CD4-positive, alpha-beta memory T cell (primary cell): ENCODE data around the gene DNAJC18. TPM values are rescaled to one million over a fixed set of nuclear protein-coding genes. Genes with fewer than 3 reads are reported as not detected.

Source experiments
- CTCF ChIA-PET: fragments of 350-600 bp; sonication (Branson Sonifier 250); formaldehyde crosslinking; loops from one replicate; lab custom pipeline; 2021; ENCODE audit warnings: inconsistent platforms; ENCODE audit not compliant: partially characterized antibody; lab: Charles Lee
- POLR2A ChIA-PET: fragments of 350-600 bp; sonication (Branson Sonifier 250); formaldehyde crosslinking; loops from one replicate; lab custom pipeline; 2021; ENCODE audit not compliant: partially characterized antibody; lab: Charles Lee
- DNase-seq, 5 donors: peaks; one replicate each; pipeline versions ENCODE4 v3.0.0 to v3.0.0-alpha.2; 2020 to 2022; ENCODE audit warnings: mixed read lengths in 1 of 5
- H3K27ac ChIP-seq: one replicate; pipeline ENCODE4 v1.7.0; 2013; ENCODE audit warnings: low read depth, low read length
- H3K27me3 ChIP-seq: 2 replicates; pipeline ENCODE4 v1.7.0; 2013; ENCODE audit warnings: mild to moderate bottlenecking, low read length, moderate library complexity; ENCODE audit not compliant: insufficient read depth
- H3K36me3 ChIP-seq: 2 replicates; pipeline ENCODE4 v1.7.0; 2013; ENCODE audit warnings: mild to moderate bottlenecking, low read length, moderate library complexity; ENCODE audit not compliant: insufficient read depth
- H3K4me1 ChIP-seq: 2 replicates; pipeline ENCODE4 v1.7.0; 2013; ENCODE audit warnings: mild to moderate bottlenecking, low read length, moderate library complexity; ENCODE audit not compliant: insufficient read depth
- H3K4me3 ChIP-seq, 2 donors: one replicate each; pipeline ENCODE4 v1.7.0; 2013; ENCODE audit warnings: low read length in 2 of 2, mild to moderate bottlenecking in 1 of 2
- H3K9me3 ChIP-seq, 2 donors: one replicate each; pipeline ENCODE4 v1.7.0; 2013; ENCODE audit warnings: low read length in 2 of 2, control low read depth in 1 of 2; ENCODE audit not compliant: control insufficient read depth in 1 of 2
- H3K27ac Mint-ChIP-seq, 7 donors: one replicate each; pipeline ENCODE4 v1.8.0; 2020 to 2021; ENCODE audit warnings: mixed read lengths in 7 of 7, mild to moderate bottlenecking in 6 of 7, inconsistent platforms in 3 of 7, moderate library complexity in 3 of 7
- H3K27me3 Mint-ChIP-seq, 2 donors: one replicate each; pipeline ENCODE4 v1.8.0; 2020 to 2021; ENCODE audit warnings: mixed read lengths in 2 of 2
- H3K36me3 Mint-ChIP-seq, 2 donors: one replicate each; pipeline ENCODE4 v1.8.0; 2020 to 2021; ENCODE audit warnings: mixed read lengths in 2 of 2, inconsistent platforms in 1 of 2, mild to moderate bottlenecking in 1 of 2
- H3K4me1 Mint-ChIP-seq, 4 donors: one replicate each; pipeline ENCODE4 v1.8.0; 2020 to 2021; ENCODE audit warnings: mixed read lengths in 4 of 4, mild to moderate bottlenecking in 1 of 4
- H3K4me3 Mint-ChIP-seq, 8 donors: one replicate each; pipeline ENCODE4 v1.8.0; 2020 to 2021; ENCODE audit warnings: mixed read lengths in 8 of 8, mild to moderate bottlenecking in 7 of 8, moderate library complexity in 6 of 8, inconsistent platforms in 3 of 8
- H3K9me3 Mint-ChIP-seq, 8 donors: one replicate each; pipeline ENCODE4 v1.8.0; 2020 to 2021; ENCODE audit warnings: mixed read lengths in 8 of 8, mild to moderate bottlenecking in 5 of 8, inconsistent platforms in 3 of 8, moderate library complexity in 1 of 8
- intact Hi-C: fragments of 100-400 bp; cut with micrococcal nuclease; formaldehyde crosslinking; loops from one replicate; pipeline ENCODE4 v1.15.1; 2023
- polyA plus RNA-seq, 2 donors: library from polyadenylated mRNA; unstranded; fragments of 300-500 nt; fragmentation: Illumina TruSeq; gene quantifications; one replicate each; pipeline ENCODE4 v1.2.3, GENCODE V29; 2021
- total RNA-seq, 2 experiments: library from RNA; stranded (reverse); gene quantifications; one replicate each; pipeline ENCODE4 v1.2.3, GENCODE V29; 2021

Gene DNAJC18
- total and polyA plus RNA-seq, 4 experiments from 2014 or later, result 1.8 to 7.3 (median 6.4) TPM

- peaks cover 14 to 36% (median 25%) of the 10 kb centered on the region in 4 donors for H3K4me1 Mint-ChIP-seq
- no peak overlapping the region for H3K27ac Mint-ChIP-seq
- Histone ChIP-seq H3K36me3 (no peaks in the 10 kb centered on the region), H3K27me3 (no peaks in the 10 kb centered on the region), H3K27ac (no peak overlapping the region), H3K4me3 (no peak overlapping the region), H3K9me3 (no peaks in the 10 kb centered on the region), H3K4me1 (peaks cover 27% of the 10 kb centered on the region)
- no peak for DNase-seq
- H3K36me3 Mint-ChIP-seq, result peaks cover 12 to 22% of the 10 kb centered on the region in 2 donors
- no peak overlapping the region for H3K4me3 Mint-ChIP-seq
- intact Hi-C loops, result no loop called here
- ChIA-PET CTCF (interaction anchor here (6.5 to 10.0 kb wide), 2 partner anchors 8 to 98 kb away, joined by 29 to 632 read pairs; no protein-coding TSS in a partner anchor), POLR2A (interaction anchor here (0.6 to 6.2 kb wide), 2 partner anchors 11 to 63 kb away, joined by 3 to 50 read pairs; partner anchors contain the start of gene STING1)
- H3K9me3 Mint-ChIP-seq, result no peaks in the 10 kb centered on the region
- no peaks in the 10 kb centered on the region for H3K27me3 Mint-ChIP-seq
Observed at GRCh38 chr5:139418793-139419192, 20.5 kb downstream of the DNAJC18 start.

GRCh38 chr5:139417214-139417613 is 22.1 kb downstream of the DNAJC18 start:
- Mint-ChIP-seq H3K27ac (no peak overlapping the region), H3K27me3 (no peaks in the 10 kb centered on the region), H3K9me3 (no peaks in the 10 kb centered on the region), H3K4me1 (peaks cover 14 to 35% (median 24%) of the 10 kb centered on the region in 4 donors), H3K36me3 (peaks cover 9 to 18% of the 10 kb centered on the region in 2 donors), H3K4me3 (no peak overlapping the region)
- Histone ChIP-seq H3K4me1 (peaks cover 31% of the 10 kb centered on the region), H3K4me3 (no peak overlapping the region), H3K27ac (no peak overlapping the region), H3K36me3 (no peaks in the 10 kb centered on the region), H3K27me3 (no peaks in the 10 kb centered on the region), H3K9me3 (no peaks in the 10 kb centered on the region)
- POLR2A ChIA-PET, result interaction anchor here (1.1 to 1.3 kb wide), 2 partner anchors 100 to 124 kb away, joined by 3 read pairs; partner anchors contain the start of gene MATR3
- intact Hi-C loops, result no loop called here
- CTCF ChIA-PET, result interaction anchor here (1.1 to 10.0 kb wide), 2 partner anchors 11 to 100 kb away, joined by 3 to 632 read pairs; no protein-coding TSS in a partner anchor
- DNase-seq, result no peak

- Mint-ChIP-seq H3K36me3 (peaks cover 7 to 17% of the 10 kb centered on the region in 2 donors), H3K4me3 (no peak overlapping the region), H3K4me1 (peaks cover 13 to 33% (median 23%) of the 10 kb centered on the region in 4 donors), H3K27ac (no peak overlapping the region), H3K27me3 (no peaks in the 10 kb centered on the region), H3K9me3 (no peaks in the 10 kb centered on the region)
- CTCF ChIA-PET, result interaction anchor here (10.0 kb wide), 1 partner anchor 100 kb away, joined by 632 read pairs; no protein-coding TSS in a partner anchor
- no peak overlapping the region for H3K27ac ChIP-seq
- no peaks in the 10 kb centered on the region for H3K27me3 ChIP-seq
- no peaks in the 10 kb centered on the region for H3K36me3 ChIP-seq
- POLR2A ChIA-PET, result interaction anchor here (1.3 kb wide), 1 partner anchor 123 kb away, joined by 3 read pairs; the partner anchor contains the start of gene MATR3
- no peak for DNase-seq
- no peak overlapping the region for H3K4me3 ChIP-seq
- intact Hi-C loops, result no loop called here
- H3K9me3 ChIP-seq, result no peaks in the 10 kb centered on the region
- peaks cover 31% of the 10 kb centered on the region for H3K4me1 ChIP-seq
Observed at GRCh38 chr5:139416651-139417050, 22.7 kb downstream of the DNAJC18 start.

GRCh38 chr5:139415869-139416268 is 23.5 kb downstream of the DNAJC18 start:
- no peak overlapping the region for H3K27ac ChIP-seq
- ChIA-PET POLR2A (no interaction called here), CTCF (interaction anchor here (0.6 to 2.7 kb wide), 4 partner anchors 9 to 100 kb away, joined by 3 to 19 read pairs (median 4); no protein-coding TSS in a partner anchor)
- no peaks in the 10 kb centered on the region for H3K36me3 ChIP-seq
- no peaks in the 10 kb centered on the region for H3K9me3 Mint-ChIP-seq
- H3K27ac Mint-ChIP-seq, result peak overlapping the region in 1 of 7 donors; percentile 43
- no peaks in the 10 kb centered on the region for H3K27me3 Mint-ChIP-seq
- intact Hi-C loops, result no loop called here
- peaks cover 13 to 33% (median 23%) of the 10 kb centered on the region in 4 donors for H3K4me1 Mint-ChIP-seq
- peaks cover 31% of the 10 kb centered on the region for H3K4me1 ChIP-seq
- H3K4me3 ChIP-seq, result no peak overlapping the region
- DNase-seq, result no peak
- H3K4me3 Mint-ChIP-seq, result no peak overlapping the region
- no peaks in the 10 kb centered on the region for H3K27me3 ChIP-seq
- H3K36me3 Mint-ChIP-seq, result peaks cover 7 to 16% of the 10 kb centered on the region in 2 donors
- H3K9me3 ChIP-seq, result no peaks in the 10 kb centered on the region

GRCh38 chr5:139415221-139415861 is 24.0 kb downstream of the DNAJC18 start:
- Mint-ChIP-seq H3K27ac (peak overlapping the region in 4 of 7 donors; percentile 47 to 85 (median 73)), H3K4me1 (peaks cover 13 to 33% (median 23%) of the 10 kb centered on the region in 4 donors), H3K27me3 (no peaks in the 10 kb centered on the region), H3K36me3 (peaks cover 7 to 10% of the 10 kb centered on the region in 2 donors), H3K4me3 (peak overlapping the region in 6 of 8 donors; percentile 21 to 66 (median 48)), H3K9me3 (no peaks in the 10 kb centered on the region)
- ChIA-PET POLR2A (interaction anchor here (0.6 to 1.8 kb wide), 3 partner anchors 12 to 74 kb away, joined by 3 to 11 read pairs (median 3); partner anchors contain the start of genes DNAJC18 and SPATA24), CTCF (interaction anchor here (0.6 to 2.7 kb wide), 5 partner anchors 10 to 101 kb away, joined by 3 to 19 read pairs (median 4); no protein-coding TSS in a partner anchor)
- DNase-seq, result no peak
- Histone ChIP-seq H3K9me3 (no peaks in the 10 kb centered on the region), H3K36me3 (no peaks in the 10 kb centered on the region), H3K27ac (no peak overlapping the region), H3K4me3 (no peak overlapping the region), H3K27me3 (no peaks in the 10 kb centered on the region), H3K4me1 (peaks cover 31% of the 10 kb centered on the region)
- intact Hi-C loops, result no loop called here

GRCh38 chr5:139414581-139415130 is 24.7 kb downstream of the DNAJC18 start:
- Histone ChIP-seq H3K4me3 (no peak overlapping the region), H3K36me3 (no peaks in the 10 kb centered on the region), H3K27me3 (no peaks in the 10 kb centered on the region), H3K9me3 (no peaks in the 10 kb centered on the region), H3K27ac (peak overlapping the region; percentile 3), H3K4me1 (peaks cover 31% of the 10 kb centered on the region)
- peak in 2 of 5 donors; percentile 23 to 37 for DNase-seq
- peak overlapping the region; percentile 0 to 66 (median 38) for H3K4me3 Mint-ChIP-seq
- no peaks in the 10 kb centered on the region for H3K27me3 Mint-ChIP-seq
- H3K27ac Mint-ChIP-seq, result peak overlapping the region in 6 of 7 donors; percentile 33 to 85 (median 66)
- ChIA-PET POLR2A (interaction anchor here (0.5 to 1.8 kb wide), 5 partner anchors 11 to 1056 kb away, joined by 3 to 11 read pairs (median 3); partner anchors contain the start of genes DNAJC18 and SPATA24), CTCF (interaction anchor here (0.8 to 2.7 kb wide), 4 partner anchors 12 to 204 kb away, joined by 3 to 19 read pairs (median 4); no protein-coding TSS in a partner anchor)
- peaks cover 13 to 33% (median 23%) of the 10 kb centered on the region in 4 donors for H3K4me1 Mint-ChIP-seq
- peaks cover 4 to 7% of the 10 kb centered on the region in 2 donors for H3K36me3 Mint-ChIP-seq
- intact Hi-C loops, result no loop called here
- no peaks in the 10 kb centered on the region for H3K9me3 Mint-ChIP-seq
